HepG2 (cell line): Measurements from ENCODE around the gene MYPN. TPM values are rescaled to one million over a fixed set of nuclear protein-coding genes. Genes with fewer than 3 reads are reported as not detected.

Experiments
- ATAC-seq: fragments of 200-7000 bp; cut with Tn5 transposase; 3 replicates; pipeline ENCODE4 v1.9.1; 2020; ENCODE audit warnings: mild to moderate bottlenecking, moderate library complexity
- BruUV-seq: library from RNA; stranded (reverse); fragments of 400-500 nt; replicated peaks from 2 replicates; lab custom pipeline; 2021; lab: Mats Ljungman, UMichigan
- CTCF ChIA-PET: fragments of 300-600 bp; formaldehyde crosslinking; extraction: SDS; loops from one replicate; lab custom pipeline; 2021; ENCODE audit warnings: low total read pairs, inconsistent platforms, low intra/inter-chr PET ratio; lab: Yijun Ruan, JAX
- POLR2A ChIA-PET: fragments of 350-600 bp; sonication (Branson Sonifier 250); formaldehyde crosslinking; loops from one replicate; lab custom pipeline; 2020; ENCODE audit warnings: antibody characterized with exemption, inconsistent platforms; lab: Yijun Ruan, JAX
- DNase-seq: peaks from one replicate; pipeline ENCODE4 v3.0.0-alpha.2; 2015; ENCODE audit warnings: low spot score
- FAIRE-seq: peaks from 3 replicates; lab custom pipeline; 2011; peaks lifted over from hg19 to GRCh38; lab: Jason Lieb, UNC
- H2AFZ ChIP-seq: one replicate; pipeline ENCODE4 v1.6.1; 2011; ENCODE audit warnings: low read length, inconsistent platforms
- H3K27ac ChIP-seq: fragments of 300-600 bp; 3 replicates; pipeline ENCODE4 v1.8.0; 2011; ENCODE audit warnings: mixed run types, mild to moderate bottlenecking, mixed read lengths, low read length, inconsistent platforms; ENCODE audit not compliant: insufficient read depth; ENCODE audit errors: extremely low read length
- H3K27me3 ChIP-seq, 2 experiments: fragments of 200-600 bp in 1 of 2; 2 replicates in 1 of 2; 3 replicates in 1 of 2; pipeline versions ENCODE4 v1.6.0 to v1.8.0; 2011; ENCODE audit warnings: low read length in 2 of 2, mild to moderate bottlenecking in 2 of 2, moderate library complexity in 2 of 2, inconsistent platforms in 1 of 2; ENCODE audit not compliant: insufficient read depth in 2 of 2, control insufficient read depth in 1 of 2
- H3K36me3 ChIP-seq, 2 experiments: fragments of 200-600 bp in 1 of 2; replicated peaks in 1 of 2; 2 replicates in 1 of 2; 3 replicates in 1 of 2; pipeline versions ENCODE4 v1.5.1 to v1.8.0; 2011; ENCODE audit warnings: low read length in 2 of 2, inconsistent platforms in 1 of 2; ENCODE audit not compliant: insufficient read depth in 2 of 2, control insufficient read depth in 1 of 2
- H3K4me1 ChIP-seq: 2 replicates; pipeline ENCODE4 v1.5.1; 2012; ENCODE audit warnings: low read length, inconsistent platforms; ENCODE audit not compliant: insufficient read depth
- H3K4me2 ChIP-seq: 2 replicates; pipeline ENCODE4 v1.6.0; 2011; ENCODE audit warnings: low read depth, low read length, inconsistent platforms
- H3K4me3 ChIP-seq, 3 experiments: fragments of 200-600 bp in 1 of 3; sonication (generic), shearing (Covaris generic) in 1 of 3; replicated peaks in 1 of 3; 2 replicates each; pipeline ENCODE4 v1.5.1; 2011 to 2016; ENCODE audit warnings: low read length in 3 of 3, inconsistent platforms in 2 of 3, low read depth in 2 of 3, mild to moderate bottlenecking in 2 of 3, control low read depth in 1 of 3, mixed read lengths in 1 of 3; ENCODE audit not compliant: insufficient read depth in 1 of 3
- H3K79me2 ChIP-seq: one replicate; pipeline ENCODE4 v1.6.1; 2011; ENCODE audit warnings: low read length, inconsistent platforms; ENCODE audit not compliant: insufficient read depth
- H3K9ac ChIP-seq: 2 replicates; pipeline ENCODE4 v1.6.0; 2011; ENCODE audit warnings: mild to moderate bottlenecking, low read depth, low read length, inconsistent platforms; ENCODE audit not compliant: insufficient read depth
- H3K9me3 ChIP-seq: 2 replicates; pipeline ENCODE4 v1.5.1; 2012; ENCODE audit warnings: mild to moderate bottlenecking, low read length
- H4K20me1 ChIP-seq: 2 replicates; pipeline ENCODE4 v1.6.0; 2011; ENCODE audit warnings: inconsistent platforms, mild to moderate bottlenecking, low read length, moderate library complexity; ENCODE audit not compliant: insufficient read depth
- HNRNPK ChIP-seq: fragments of 200-400 bp; formaldehyde crosslinking; IDR thresholded peaks from 2 replicates; pipeline ENCODE4 v1.6.1; 2018; ENCODE audit warnings: low read length, low read depth, moderate library complexity, mild to moderate bottlenecking; ENCODE audit not compliant: poor library complexity, severe bottlenecking
- HOXA3 ChIP-seq: sonication (generic); formaldehyde crosslinking; IDR thresholded peaks from 2 replicates; pipeline ENCODE4 v1.5.0; 2020; ENCODE audit warnings: missing genetic modification reagents
- MIER3 ChIP-seq: IDR thresholded peaks from 2 replicates; pipeline ENCODE4 v1.6.1; 2016; ENCODE audit warnings: missing compliant biosample characterization, borderline replicate concordance
- NONO ChIP-seq, 2 experiments: fragments of 450-650 bp in 1 of 2; sonication (generic) in 1 of 2; formaldehyde crosslinking in 1 of 2; IDR thresholded peaks in 1 of 2; conservative IDR thresholded peaks in 1 of 2; 2 replicates each; pipeline versions ENCODE4 v1.6.1 to v1.8.0; 2017 to 2022; ENCODE audit warnings: mild to moderate bottlenecking in 1 of 2, missing genetic modification reagents in 1 of 2, moderate library complexity in 1 of 2
- PPARG ChIP-seq: conservative IDR thresholded peaks from 2 replicates; pipeline ENCODE4 v1.6.1; 2016; ENCODE audit warnings: missing biosample characterization, missing genetic modification reagents
- REL ChIP-seq: sonication (generic); formaldehyde crosslinking; conservative IDR thresholded peaks from 2 replicates; pipeline ENCODE4 v1.8.0; 2022; ENCODE audit warnings: mild to moderate bottlenecking, missing genetic modification reagents, moderate library complexity
- RELA ChIP-seq: sonication (generic); formaldehyde crosslinking; IDR thresholded peaks from 2 replicates; pipeline ENCODE4 v1.4.0; 2020; ENCODE audit warnings: missing genetic modification reagents
- SMARCC2 ChIP-seq: fragments of 450-650 bp; IDR thresholded peaks from 2 replicates; pipeline ENCODE4 v1.6.1; 2017; ENCODE audit warnings: antibody characterized with exemption, mild to moderate bottlenecking
- THAP9 ChIP-seq: sonication (generic); formaldehyde crosslinking; IDR thresholded peaks from 2 replicates; pipeline ENCODE4; 2020; ENCODE audit warnings: missing genetic modification reagents, mild to moderate bottlenecking, borderline replicate concordance
- U2AF1 ChIP-seq: fragments of 200-400 bp; formaldehyde crosslinking; optimal IDR thresholded peaks from 2 replicates; pipeline ENCODE3; 2017; ENCODE audit warnings: mild to moderate bottlenecking, low read depth, low read length
- ZBTB44 ChIP-seq: sonication (generic); formaldehyde crosslinking; IDR thresholded peaks from 2 replicates; pipeline ENCODE4 v1.4.0; 2020; ENCODE audit warnings: missing genetic modification reagents
- WGBS: methylation state at CpG from one replicate; pipeline ENCODE4 v1.1.6; 2017; ENCODE audit warnings: low lambda C conversion rate; 5-methylcytosine and 5-hydroxymethylcytosine counted together
- in situ Hi-C: cut with HindIII; loops from 2 replicates; pipeline ENCODE4 v1.10.0; 2017; ENCODE audit warnings: low pct_unique_long_range_greater_than_20kb; ENCODE audit not compliant: extremely low pct_ligation_motif_present
- intact Hi-C: fragments of 100-400 bp; cut with micrococcal nuclease; formaldehyde crosslinking; loops from one replicate; pipeline ENCODE4 v1.10.0; 2022; ENCODE audit not compliant: unreplicated experiment
- polyA plus RNA-seq, 8 experiments: library from polyadenylated mRNA; depleted of rRNA in 3 of 8; stranded (reverse) in 7 of 8; unstranded in 1 of 8; fragments of >200 nt; fragmentation: Illumina TruSeq in 4 of 8; extraction: Trizol in 4 of 8; gene quantifications; 2 replicates each; pipeline versions ENCODE4 v1.2.1 to v1.2.3, GENCODE V29; 2011 to 2016; ENCODE audit warnings: low read depth in 4 of 8, missing spikeins in 1 of 8, mixed read lengths in 1 of 8; ENCODE audit not compliant: insufficient read depth in 1 of 8
- total RNA-seq, 5 experiments: library from RNA; depleted of rRNA; stranded (reverse); fragments of >200 nt; fragmentation: Illumina TruSeq; extraction: Trizol; gene quantifications; 2 replicates each; pipeline ENCODE4 v1.2.3, GENCODE V29; 2016; ENCODE audit warnings: low read depth in 1 of 5
- TF ChIP-seq, protein P1 (sequence below): sonication (generic); formaldehyde crosslinking; IDR thresholded peaks from 2 replicates; pipeline ENCODE4 v1.8.1; 2023; ENCODE audit warnings: missing genetic modification reagents, inconsistent platforms, borderline replicate concordance
- TF ChIP-seq, protein P2 (sequence below): sonication (generic); formaldehyde crosslinking; IDR thresholded peaks from 2 replicates; pipeline ENCODE4 v1.4.0; 2020; ENCODE audit warnings: low read depth, mild to moderate bottlenecking, missing genetic modification reagents

MYPN gene
- total and polyA plus RNA-seq, 2 of the 13 experiments (the other 11 are each of a cell fraction or from before 2014, with no cell fraction given) = not detected

DNA sequence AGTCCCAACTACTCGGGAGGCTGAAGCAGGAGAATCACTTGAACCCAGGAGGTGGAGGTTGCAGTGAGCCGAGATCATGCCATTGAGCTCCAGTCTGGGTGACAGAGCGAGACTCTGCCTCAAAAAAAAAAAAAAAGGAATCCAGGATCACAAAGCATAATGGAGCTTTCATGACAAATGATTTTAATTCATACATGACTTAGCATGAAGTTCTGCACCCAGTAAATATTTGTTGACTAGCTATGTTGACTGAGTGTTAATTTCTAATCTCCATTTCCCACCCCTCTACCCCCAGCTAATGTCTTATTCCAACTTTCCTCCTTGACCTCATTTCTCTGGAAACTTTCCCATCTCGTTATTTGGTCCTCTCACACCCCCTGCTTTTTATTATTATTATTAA, 69.3 kb downstream of the MYPN start:
- BruUV-seq = no TSS peak
- TF ChIP-seq HOXA3 (no peak), NONO (IDR thresholded peaks at IDR 0.05) (no peak), NONO (CRISPR knock-in tag; conservative IDR thresholded peaks at IDR 0.05) (no peak), HNRNPK (no peak), ZBTB44 (CRISPR knock-in tag) (no peak), MIER3 (no peak), REL (CRISPR knock-in tag) (no peak), SMARCC2 (no peak), THAP9 (no peak), U2AF1 (no peak), RELA (CRISPR knock-in tag) (no peak), PPARG (CRISPR knock-in tag) (no peak)
- TF ChIP-seq, protein P1, sequence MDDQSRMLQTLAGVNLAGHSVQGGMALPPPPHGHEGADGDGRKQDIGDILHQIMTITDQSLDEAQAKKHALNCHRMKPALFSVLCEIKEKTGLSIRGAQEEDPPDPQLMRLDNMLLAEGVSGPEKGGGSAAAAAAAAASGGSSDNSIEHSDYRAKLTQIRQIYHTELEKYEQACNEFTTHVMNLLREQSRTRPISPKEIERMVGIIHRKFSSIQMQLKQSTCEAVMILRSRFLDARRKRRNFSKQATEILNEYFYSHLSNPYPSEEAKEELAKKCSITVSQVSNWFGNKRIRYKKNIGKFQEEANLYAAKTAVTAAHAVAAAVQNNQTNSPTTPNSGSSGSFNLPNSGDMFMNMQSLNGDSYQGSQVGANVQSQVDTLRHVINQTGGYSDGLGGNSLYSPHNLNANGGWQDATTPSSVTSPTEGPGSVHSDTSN (CRISPR knock-in tag) = no peak
- TF ChIP-seq, protein P2, sequence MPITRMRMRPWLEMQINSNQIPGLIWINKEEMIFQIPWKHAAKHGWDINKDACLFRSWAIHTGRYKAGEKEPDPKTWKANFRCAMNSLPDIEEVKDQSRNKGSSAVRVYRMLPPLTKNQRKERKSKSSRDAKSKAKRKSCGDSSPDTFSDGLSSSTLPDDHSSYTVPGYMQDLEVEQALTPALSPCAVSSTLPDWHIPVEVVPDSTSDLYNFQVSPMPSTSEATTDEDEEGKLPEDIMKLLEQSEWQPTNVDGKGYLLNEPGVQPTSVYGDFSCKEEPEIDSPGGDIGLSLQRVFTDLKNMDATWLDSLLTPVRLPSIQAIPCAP (CRISPR knock-in tag) = no peak
- no peak overlapping the region for H3K9ac ChIP-seq
- no peaks in the 10 kb centered on the region for H3K9me3 ChIP-seq
- no peak overlapping the region for H3K4me3 ChIP-seq
- 33% methylated on average over 4 of the region's 4 CpGs for WGBS
- ChIA-PET CTCF (no interaction called here), POLR2A (no interaction called here)
- no peak for ATAC-seq
- no peak for FAIRE-seq
- H3K27me3 ChIP-seq = no peaks in the 10 kb centered on the region
- in situ Hi-C loops (no loop called here), intact Hi-C loops (no loop called here)
- no peak overlapping the region for H3K4me2 ChIP-seq
- no peaks in the 10 kb centered on the region for H3K36me3 ChIP-seq
- H2AFZ ChIP-seq = no peak overlapping the region
- H4K20me1 ChIP-seq = no peaks in the 10 kb centered on the region
- 0 out of 2 replicates have a peak, but pooled peaks cover 10% of the 10 kb centered on the region for H3K4me1 ChIP-seq
- H3K79me2 ChIP-seq = no peaks in the 10 kb centered on the region
- no peak overlapping the region for H3K27ac ChIP-seq
- no peak for DNase-seq
